Measurements from ENCODE around the gene GOLGA6L2.

GOLGA6L2 gene

DNA sequence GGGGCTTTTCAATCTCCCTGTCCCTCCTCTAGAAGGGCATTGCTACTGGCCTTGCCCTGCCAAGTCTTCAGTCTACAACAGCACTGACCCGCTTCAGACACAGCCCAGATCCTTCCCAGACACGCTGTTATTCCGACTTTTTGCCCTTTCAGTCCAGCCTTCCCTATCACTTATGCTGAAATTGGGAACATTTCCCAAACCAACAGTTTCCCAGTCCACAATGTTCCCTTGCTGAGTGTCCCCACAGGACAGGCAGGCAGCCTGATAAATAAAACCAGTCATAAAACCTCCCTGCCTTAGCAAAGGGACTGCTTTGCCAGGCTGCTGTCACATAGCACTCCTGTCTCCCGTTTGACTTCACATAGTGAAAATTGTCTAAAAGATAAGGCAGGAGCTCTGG, 43.5 kb downstream of the GOLGA6L2 start:
- Histone ChIP-seq H2BK15ac (ENCODE audit: low read depth, poor library complexity, severe bottlenecking) (no peak overlapping the region), H2AK5ac (ENCODE audit: low read length, severe bottlenecking) (no peak overlapping the region), H3K27ac (ENCODE audit: low read length, poor library complexity, severe bottlenecking) (no peak overlapping the region), H3K27me3 (ENCODE audit: control insufficient read depth in 1 of 2, insufficient read depth in 1 of 2, low read length in 2 of 2) (peaks cover 0 to 15% of the 10 kb centered on the region in 2 experiments), H3K9ac (ENCODE audit: low read length) (no peak overlapping the region), H2AFZ (ENCODE audit: low read depth, low read length) (no peak overlapping the region), H3K4me3 (ENCODE audit: insufficient read depth in 1 of 2, low read depth in 1 of 2, low read length in 2 of 2) (no peak overlapping the region), H2BK120ac (ENCODE audit: low read depth, low read length) (no peak overlapping the region), H4K91ac (ENCODE audit: low read length) (no peak overlapping the region), H3K4me2 (ENCODE audit: low read length, poor library complexity, severe bottlenecking) (no peak overlapping the region), H3K79me1 (replicated peaks; ENCODE audit: low read length, poor library complexity, severe bottlenecking) (no peaks in the 10 kb centered on the region), H2BK5ac (ENCODE audit: low read depth, low read length, poor library complexity, severe bottlenecking) (no peak overlapping the region), H3K4ac (ENCODE audit: low read depth in 1 of 2, low read length in 2 of 2) (no peak overlapping the region), H4K8ac (ENCODE audit: low read length) (no peak overlapping the region), H3K9me3 (ENCODE audit: control insufficient read depth, low read length) (peaks cover 3% of the 10 kb centered on the region), H3K14ac (ENCODE audit: low read length in 2 of 2) (no peak overlapping the region), H2BK12ac (ENCODE audit: low read length in 2 of 2) (no peak overlapping the region), H3K4me1 (ENCODE audit: control insufficient read depth, insufficient read depth, low read depth, low read length) (no peaks in the 10 kb centered on the region), H3K23ac (ENCODE audit: low read length in 2 of 2) (no peak overlapping the region), H3K18ac (ENCODE audit: low read depth in 1 of 2, low read length in 2 of 2) (no peak overlapping the region), H3K36me3 (ENCODE audit: control insufficient read depth in 1 of 2, insufficient read depth in 2 of 2, low read depth in 1 of 2, low read length in 2 of 2) (no peaks in the 10 kb centered on the region)
- no peak for DNase-seq
- WGBS, result 46% methylated on average over 4 of the region's 4 CpGs

DNA sequence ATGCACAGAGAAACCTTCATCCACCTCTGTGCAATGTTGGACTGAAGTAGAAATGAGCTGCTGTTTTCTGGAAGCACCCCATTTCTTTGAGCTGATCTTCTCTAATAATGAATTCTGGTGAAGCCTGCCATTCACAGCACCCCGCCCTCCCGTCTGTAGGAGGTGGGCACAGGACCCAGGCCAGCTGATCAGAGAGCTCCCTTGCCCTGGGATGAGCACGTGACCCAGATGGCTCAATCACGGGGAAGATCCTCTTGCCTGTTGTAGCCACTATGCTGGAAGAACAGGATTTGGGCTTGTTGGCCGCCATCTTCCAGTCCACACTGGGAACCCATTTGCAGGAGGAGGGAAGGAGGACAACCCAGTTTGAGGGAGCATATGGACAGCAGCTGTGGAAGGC, 44.5 kb downstream of the GOLGA6L2 start:
- no peak overlapping the region for H2AFZ ChIP-seq (ENCODE audit: low read depth, low read length)
- H2BK12ac ChIP-seq (ENCODE audit: low read length in 2 of 2), result no peak overlapping the region
- H2BK5ac ChIP-seq (ENCODE audit: low read depth, low read length, poor library complexity, severe bottlenecking), result no peak overlapping the region
- H3K36me3 ChIP-seq (ENCODE audit: control insufficient read depth in 1 of 2, insufficient read depth in 2 of 2, low read depth in 1 of 2, low read length in 2 of 2), result no peaks in the 10 kb centered on the region
- no peak for DNase-seq
- no peak overlapping the region for H4K91ac ChIP-seq (ENCODE audit: low read length)
- H3K79me1 ChIP-seq (replicated peaks; ENCODE audit: low read length, poor library complexity, severe bottlenecking), result no peaks in the 10 kb centered on the region
- H3K14ac ChIP-seq (ENCODE audit: low read length in 2 of 2), result no peak overlapping the region
- H2BK120ac ChIP-seq (ENCODE audit: low read depth, low read length), result no peak overlapping the region
- WGBS, result 51% methylated on average over 5 of the region's 5 CpGs
- H3K23ac ChIP-seq (ENCODE audit: low read length in 2 of 2), result no peak overlapping the region
- H3K27me3 ChIP-seq (ENCODE audit: control insufficient read depth in 1 of 2, insufficient read depth in 1 of 2, low read length in 2 of 2), result peaks cover 0 to 15% of the 10 kb centered on the region in 2 experiments
- H3K9ac ChIP-seq (ENCODE audit: low read length), result no peak overlapping the region
- no peak overlapping the region for H2AK5ac ChIP-seq (ENCODE audit: low read length, severe bottlenecking)
- H3K4ac ChIP-seq (ENCODE audit: low read depth in 1 of 2, low read length in 2 of 2), result no peak overlapping the region
- H3K9me3 ChIP-seq (ENCODE audit: control insufficient read depth, low read length), result peaks cover 3% of the 10 kb centered on the region
- no peaks in the 10 kb centered on the region for H3K4me1 ChIP-seq (ENCODE audit: control insufficient read depth, insufficient read depth, low read depth, low read length)
- no peak overlapping the region for H3K4me3 ChIP-seq (ENCODE audit: insufficient read depth in 1 of 2, low read depth in 1 of 2, low read length in 2 of 2)
- H2BK15ac ChIP-seq (ENCODE audit: low read depth, poor library complexity, severe bottlenecking), result no peak overlapping the region
- no peak overlapping the region for H3K18ac ChIP-seq (ENCODE audit: low read depth in 1 of 2, low read length in 2 of 2)
- H3K27ac ChIP-seq (ENCODE audit: low read length, poor library complexity, severe bottlenecking), result no peak overlapping the region
- H3K4me2 ChIP-seq (ENCODE audit: low read length, poor library complexity, severe bottlenecking), result no peak overlapping the region
- H4K8ac ChIP-seq (ENCODE audit: low read length), result no peak overlapping the region

DNA sequence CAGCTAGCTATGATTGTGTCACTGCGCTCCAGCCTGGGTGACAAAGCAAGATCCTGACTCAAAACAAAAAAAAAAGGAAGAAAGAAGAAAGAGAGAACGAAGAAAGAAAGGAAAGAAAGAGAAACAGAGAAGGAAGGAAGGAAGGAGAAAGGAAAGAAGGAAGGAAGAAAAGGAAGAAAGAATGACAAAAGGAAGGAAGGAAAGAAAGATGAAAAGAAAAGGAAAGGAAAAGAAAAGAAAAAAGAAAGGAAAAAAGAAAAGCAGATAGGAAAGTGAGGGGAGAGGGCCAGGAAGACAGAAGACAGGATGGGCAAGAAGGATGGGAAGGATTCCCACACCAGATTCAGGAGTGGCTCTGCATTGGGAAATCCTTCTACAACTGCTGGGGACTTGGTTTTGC, 44.9 kb downstream of the GOLGA6L2 start:
- Histone ChIP-seq H2AFZ (ENCODE audit: low read depth, low read length) (no peak overlapping the region), H3K27me3 (ENCODE audit: control insufficient read depth in 1 of 2, insufficient read depth in 1 of 2, low read length in 2 of 2) (peaks cover 0 to 15% of the 10 kb centered on the region in 2 experiments)

DNA sequence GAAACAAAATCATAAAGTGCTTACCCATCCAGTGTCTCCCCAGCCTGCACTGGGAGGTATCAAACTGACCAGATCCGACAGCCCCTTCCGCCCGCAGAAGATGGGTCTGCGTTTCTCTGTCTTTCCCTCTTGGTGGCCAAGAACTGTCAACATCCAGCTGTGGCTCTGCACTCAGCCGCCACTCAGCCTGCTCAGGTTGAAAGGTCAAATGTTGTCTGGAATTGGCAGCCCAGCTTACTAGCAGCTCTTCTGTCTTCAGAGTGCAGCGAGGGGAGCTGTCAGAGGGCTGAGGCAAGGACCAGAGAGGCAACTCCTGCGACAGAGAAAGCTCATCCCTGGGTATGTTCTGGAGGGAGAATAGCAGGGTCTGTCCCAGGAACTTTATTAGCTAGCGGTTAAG, 45.4 kb downstream of the GOLGA6L2 start:
- no peak overlapping the region for H2BK5ac ChIP-seq (ENCODE audit: low read depth, low read length, poor library complexity, severe bottlenecking)
- no peak overlapping the region for H3K4me3 ChIP-seq (ENCODE audit: insufficient read depth in 1 of 2, low read depth in 1 of 2, low read length in 2 of 2)
- peaks cover 3% of the 10 kb centered on the region for H3K9me3 ChIP-seq (ENCODE audit: control insufficient read depth, low read length)
- no peak overlapping the region for H4K91ac ChIP-seq (ENCODE audit: low read length)
- no peak overlapping the region for H3K9ac ChIP-seq (ENCODE audit: low read length)
- no peak overlapping the region for H2BK15ac ChIP-seq (ENCODE audit: low read depth, poor library complexity, severe bottlenecking)
- no peak overlapping the region for H3K18ac ChIP-seq (ENCODE audit: low read depth in 1 of 2, low read length in 2 of 2)
- no peak overlapping the region for H2AK5ac ChIP-seq (ENCODE audit: low read length, severe bottlenecking)
- no peak overlapping the region for H3K27ac ChIP-seq (ENCODE audit: low read length, poor library complexity, severe bottlenecking)
- H3K4ac ChIP-seq (ENCODE audit: low read depth in 1 of 2, low read length in 2 of 2), result no peak overlapping the region
- no peak overlapping the region for H4K8ac ChIP-seq (ENCODE audit: low read length)
- 52% methylated on average over 8 of the region's 8 CpGs for WGBS
- H3K36me3 ChIP-seq (ENCODE audit: control insufficient read depth in 1 of 2, insufficient read depth in 2 of 2, low read depth in 1 of 2, low read length in 2 of 2), result no peaks in the 10 kb centered on the region
- no peak overlapping the region for H2BK12ac ChIP-seq (ENCODE audit: low read length in 2 of 2)
- no peaks in the 10 kb centered on the region for H3K79me1 ChIP-seq (replicated peaks; ENCODE audit: low read length, poor library complexity, severe bottlenecking)
- peaks cover 0 to 15% of the 10 kb centered on the region in 2 experiments for H3K27me3 ChIP-seq (ENCODE audit: control insufficient read depth in 1 of 2, insufficient read depth in 1 of 2, low read length in 2 of 2)
- H3K23ac ChIP-seq (ENCODE audit: low read length in 2 of 2), result no peak overlapping the region
- no peak overlapping the region for H3K14ac ChIP-seq (ENCODE audit: low read length in 2 of 2)
- no peak overlapping the region for H2AFZ ChIP-seq (ENCODE audit: low read depth, low read length)
- no peak for DNase-seq
- no peaks in the 10 kb centered on the region for H3K4me1 ChIP-seq (ENCODE audit: control insufficient read depth, insufficient read depth, low read depth, low read length)
- H3K4me2 ChIP-seq (ENCODE audit: low read length, poor library complexity, severe bottlenecking), result no peak overlapping the region
- no peak overlapping the region for H2BK120ac ChIP-seq (ENCODE audit: low read depth, low read length)

More for the DNA sequence above, 44.9 kb downstream of the GOLGA6L2 start:
- DNase-seq, result no peak
- Histone ChIP-seq H3K79me1 (replicated peaks; ENCODE audit: low read length, poor library complexity, severe bottlenecking) (no peaks in the 10 kb centered on the region), H3K4ac (ENCODE audit: low read depth in 1 of 2, low read length in 2 of 2) (no peak overlapping the region), H3K14ac (ENCODE audit: low read length in 2 of 2) (no peak overlapping the region), H2BK5ac (ENCODE audit: low read depth, low read length, poor library complexity, severe bottlenecking) (no peak overlapping the region), H2BK12ac (ENCODE audit: low read length in 2 of 2) (no peak overlapping the region), H3K18ac (ENCODE audit: low read depth in 1 of 2, low read length in 2 of 2) (no peak overlapping the region), H3K4me3 (ENCODE audit: insufficient read depth in 1 of 2, low read depth in 1 of 2, low read length in 2 of 2) (no peak overlapping the region), H2BK15ac (ENCODE audit: low read depth, poor library complexity, severe bottlenecking) (no peak overlapping the region), H3K4me2 (ENCODE audit: low read length, poor library complexity, severe bottlenecking) (no peak overlapping the region), H3K36me3 (ENCODE audit: control insufficient read depth in 1 of 2, insufficient read depth in 2 of 2, low read depth in 1 of 2, low read length in 2 of 2) (no peaks in the 10 kb centered on the region), H3K27ac (ENCODE audit: low read length, poor library complexity, severe bottlenecking) (no peak overlapping the region), H2BK120ac (ENCODE audit: low read depth, low read length) (no peak overlapping the region), H3K4me1 (ENCODE audit: control insufficient read depth, insufficient read depth, low read depth, low read length) (no peaks in the 10 kb centered on the region), H3K9ac (ENCODE audit: low read length) (no peak overlapping the region), H2AK5ac (ENCODE audit: low read length, severe bottlenecking) (no peak overlapping the region), H3K23ac (ENCODE audit: low read length in 2 of 2) (no peak overlapping the region), H3K9me3 (ENCODE audit: control insufficient read depth, low read length) (peaks cover 3% of the 10 kb centered on the region), H4K8ac (ENCODE audit: low read length) (no peak overlapping the region), H4K91ac (ENCODE audit: low read length) (no peak overlapping the region)
- 55% methylated on average over 2 of the region's 2 CpGs for whole genome bisulfite sequencing

Data from mesenchymal stem cell (in vitro differentiated cells and primary cell).